Hematopoietic multipotent progenitor cell (in vitro differentiated cells): ENCODE measurements around the gene GRID2IP. TPM values are rescaled to one million over a fixed set of nuclear protein-coding genes. Genes with fewer than 3 reads are reported as not detected.
A peak's percentile ranks its signal among the peaks of the same experiment; 100 is the strongest.
"Not testable (repeated sequence)": the region's sequence is repeated elsewhere in the genome, so short reads cannot be mapped to it uniquely, and the experiment has no call there.

Experiments
- DNase-seq, 3 donors: peaks; one replicate each; pipeline ENCODE4 v3.0.0-alpha.2; 2011 to 2015; ENCODE audit warnings: low read depth in 2 of 3, low spot score in 2 of 3
- total RNA-seq: library from RNA; depleted of rRNA; stranded (reverse); fragments of >200 nt; gene quantifications from one replicate; pipeline ENCODE4 v1.2.3, GENCODE V29; 2012

Gene GRID2IP
- total RNA-seq, 1 donor, result 3.2 TPM

DNA sequence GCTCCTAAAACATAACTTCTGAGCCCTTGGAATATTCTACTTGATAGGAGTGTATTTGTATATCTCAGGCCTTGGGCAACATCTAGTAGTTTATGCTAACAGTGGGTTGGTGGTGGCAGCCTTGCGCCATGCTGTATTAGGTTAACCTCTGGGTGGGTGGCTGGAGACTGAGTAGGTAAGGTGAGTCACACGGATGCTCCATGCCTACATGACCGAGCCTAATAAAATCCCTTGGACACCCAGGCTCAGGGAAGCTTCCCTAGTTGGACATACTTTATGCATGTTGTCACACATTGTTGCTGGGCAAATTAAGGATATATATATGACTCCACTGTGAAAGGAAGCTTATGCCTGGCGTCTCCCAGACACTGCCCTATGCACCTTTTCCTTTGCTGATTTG lies 97.5 kb downstream of the GRID2IP start:
- no peak for DNase-seq

DNA sequence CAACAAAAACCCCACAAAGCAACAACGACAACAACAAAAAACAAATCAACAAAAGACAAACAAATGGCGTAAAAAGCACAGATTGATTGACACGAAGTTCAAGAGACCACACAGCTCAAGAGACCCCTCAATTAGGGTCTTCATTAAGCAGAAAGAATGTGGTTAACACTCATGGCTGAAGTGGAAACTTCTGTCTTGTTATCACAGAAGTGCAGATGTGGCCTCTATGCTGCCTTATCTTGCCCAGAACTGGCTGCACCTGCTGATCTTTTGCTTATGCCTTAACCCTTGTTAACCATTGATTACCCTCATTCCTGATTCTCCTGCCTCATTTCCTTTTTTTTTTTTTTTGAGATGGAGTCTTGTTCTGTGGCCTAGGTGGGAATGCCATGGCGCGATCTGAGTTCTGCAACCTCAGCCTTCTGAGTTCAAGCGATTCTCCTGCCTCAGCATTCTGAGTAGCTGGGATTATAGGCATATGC lies 100.0 kb downstream of the GRID2IP start:
- peak in 2 of 3 donors; percentile 58 to 72 for DNase-seq

DNA sequence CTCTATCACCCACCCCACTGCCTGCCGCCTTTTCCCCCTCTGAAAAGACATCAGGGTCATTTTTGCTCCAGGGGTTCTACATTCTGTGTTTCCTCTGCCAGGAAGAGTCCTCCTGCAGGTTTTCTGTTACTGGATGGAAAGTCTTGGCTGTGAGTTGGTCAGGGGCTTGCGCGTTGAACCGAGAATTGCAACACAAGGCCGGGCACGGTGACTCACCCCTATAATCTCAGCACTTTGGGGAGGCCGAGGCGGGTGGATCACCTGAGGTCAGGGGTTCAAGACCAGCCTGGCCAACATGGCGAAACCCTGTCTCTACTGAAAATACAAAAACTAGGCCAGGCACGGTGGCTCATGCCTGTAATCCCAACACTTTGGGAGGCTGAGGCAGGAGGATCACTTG lies 100.7 kb downstream of the GRID2IP start:
- not testable (repeated sequence) for DNase-seq

DNA sequence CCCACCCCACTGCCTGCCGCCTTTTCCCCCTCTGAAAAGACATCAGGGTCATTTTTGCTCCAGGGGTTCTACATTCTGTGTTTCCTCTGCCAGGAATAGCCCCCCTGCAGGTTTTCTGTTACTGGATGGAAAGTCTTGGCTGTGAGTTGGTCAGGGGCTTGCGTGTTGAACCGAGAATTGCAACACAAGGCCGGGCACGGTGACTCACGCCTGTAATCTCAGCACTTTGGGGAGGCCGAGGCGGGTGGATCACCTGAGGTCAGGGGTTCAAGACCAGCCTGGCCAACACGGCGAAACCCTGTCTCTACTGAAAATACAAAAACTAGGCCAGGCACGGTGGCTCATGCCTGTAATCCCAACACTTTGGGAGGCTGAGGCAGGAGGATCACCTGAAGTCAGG lies 101.4 kb downstream of the GRID2IP start:
- DNase-seq, result not testable (repeated sequence)

DNA sequence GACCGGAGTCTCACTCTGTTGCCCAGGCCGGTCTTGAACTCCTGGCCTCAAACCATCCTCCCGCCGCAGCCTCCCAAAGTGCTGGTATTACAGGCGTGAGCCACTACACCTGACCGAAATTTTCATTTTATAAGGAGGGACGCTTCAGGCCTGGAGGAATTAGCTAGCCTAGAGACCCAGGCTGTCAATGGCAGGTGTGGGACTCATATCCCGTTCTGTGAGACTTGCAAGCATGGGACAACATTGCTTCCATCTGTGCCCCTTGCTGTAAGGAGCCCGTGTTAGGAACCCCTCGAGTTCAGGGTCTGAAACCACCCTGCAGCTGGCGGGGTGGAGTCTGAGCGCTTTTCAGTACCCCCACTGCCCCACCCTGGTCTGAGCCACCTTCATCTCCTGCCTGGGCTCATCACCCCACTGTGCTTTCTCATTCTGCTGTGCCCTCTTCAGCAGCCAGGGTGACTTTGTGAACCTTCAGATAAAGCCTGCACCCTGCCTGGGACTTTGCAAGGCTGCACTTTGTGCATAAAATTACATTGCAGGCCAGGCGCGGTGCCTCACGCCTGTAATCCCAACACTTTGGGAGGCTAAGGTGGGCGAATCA lies 102.2 kb downstream of the GRID2IP start:
- DNase-seq, result no peak

DNA sequence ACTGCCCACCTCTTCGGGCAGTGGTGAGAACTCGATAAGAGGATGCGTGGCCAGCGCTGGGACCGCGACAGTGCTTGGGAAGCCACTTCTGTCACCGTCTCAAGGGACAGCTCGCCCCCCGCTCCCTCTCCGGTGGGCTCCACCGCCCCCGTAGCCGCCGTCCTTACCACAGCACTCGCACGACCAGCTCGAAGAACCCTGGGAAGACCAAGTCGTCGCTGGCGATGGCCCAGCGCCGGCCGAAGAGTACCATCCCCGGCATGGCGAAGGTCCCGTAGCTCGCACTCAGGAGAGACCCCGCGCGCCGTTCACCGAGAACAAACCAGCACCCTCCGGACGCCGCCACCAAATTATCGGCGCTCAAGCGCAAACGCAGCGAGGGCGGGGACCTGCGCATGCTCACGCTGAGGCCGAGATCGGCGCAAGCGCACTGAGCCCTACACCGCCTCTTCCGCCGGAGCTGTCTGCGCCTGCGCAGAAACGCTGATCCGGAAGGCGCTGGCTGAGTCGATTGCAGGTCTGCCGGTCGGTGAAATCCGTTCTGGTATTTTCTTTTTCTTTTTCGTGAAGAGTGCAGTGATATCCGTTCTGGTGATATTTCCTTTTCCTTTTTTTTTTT lies 103.6 kb downstream of the GRID2IP start, which contains the start of gene DAGLB:
Gene DAGLB, minus strand, starts transcription at position 374 of the 619 bp plus-strand sequence. Its CDS starts 112 bp downstream, at position 262.
- peak; percentile 95 to 99 (median 96) for DNase-seq

Other genes with a start within 250 kb of the GRID2IP start
- 10.8 TPM for gene FAM220A, start 202.5 kb downstream of the GRID2IP start, total RNA-seq
- 37.2 TPM for gene RAC1, start 176.9 kb downstream of the GRID2IP start, total RNA-seq
- 55.2 TPM for gene DAGLB, start 103.5 kb downstream of the GRID2IP start, total RNA-seq
- 28.3 TPM for gene KDELR2, start 67.3 kb downstream of the GRID2IP start, total RNA-seq
- gene ZDHHC4, start 26.0 kb upstream of the GRID2IP start, total RNA-seq, result 77.8 TPM
- gene INTS15, start 38.6 kb upstream of the GRID2IP start, total RNA-seq, result 22.9 TPM
- gene ZNF853, start 64.1 kb upstream of the GRID2IP start, total RNA-seq, result 13.2 TPM
- 22.1 TPM for gene ZNF316, start 85.9 kb upstream of the GRID2IP start, total RNA-seq
- gene ZNF12, start 155.5 kb upstream of the GRID2IP start, total RNA-seq, result 12.4 TPM
- under 0.01 TPM for gene RSPH10B2, start 202.6 kb upstream of the GRID2IP start, total RNA-seq